ENCODE results near the gene OR4N2. TPM values are rescaled to one million over a fixed set of nuclear protein-coding genes. Genes with fewer than 3 reads are reported as not detected.
"Not testable (repeated sequence)": the region's sequence is repeated elsewhere in the genome, so short reads cannot be mapped to it uniquely, and the experiment has no call there.

OR4N2 gene
- total and polyA plus RNA-seq, 7 experiments from 2014 or later = not detected

GRCh38 chr14:19834203-19834848, 30.8 kb downstream of the OR4N2 start:
- H3K9me3 Mint-ChIP-seq; H3K27me3 ChIP-seq (ENCODE audit: control insufficient read depth in 2 of 2, insufficient read depth in 2 of 2, low read length in 2 of 2); H3K4me1 Mint-ChIP-seq; intact Hi-C loops (cut with micrococcal nuclease); H3K4me3 ChIP-seq (ENCODE audit: low read length); POLR2A ChIA-PET; H3K36me3 Mint-ChIP-seq; H3K4me3 Mint-ChIP-seq; CTCF ChIA-PET; H3K27me3 Mint-ChIP-seq; H3K36me3 ChIP-seq (ENCODE audit: control insufficient read depth in 2 of 3, insufficient read depth in 3 of 3, low read length in 3 of 3); H3K27ac ChIP-seq (ENCODE audit: low read depth, low read length); DNase-seq; ATAC-seq; H3K4me1 ChIP-seq (ENCODE audit: control insufficient read depth in 2 of 2, insufficient read depth in 2 of 2, low read length in 2 of 2); H3K27ac Mint-ChIP-seq: not testable (repeated sequence)
- peaks cover 0 to 13% (median 0%) of the 10 kb centered on the region in 3 experiments for H3K9me3 ChIP-seq (ENCODE audit: control insufficient read depth in 2 of 3, low read length in 3 of 3)

GRCh38 chr14:19838433-19838832, 34.9 kb downstream of the OR4N2 start:
- intact Hi-C loops (cut with micrococcal nuclease) = no loop called here
- no peak for DNase-seq
- no peak for ATAC-seq
- Mint-ChIP-seq H3K27ac (no peak overlapping the region), H3K36me3 (no peaks in the 10 kb centered on the region), H3K27me3 (peaks cover 0 to 6% (median 0%) of the 10 kb centered on the region in 5 donors), H3K9me3 (peaks cover 0 to 2% (median 0%) of the 10 kb centered on the region in 11 donors), H3K4me3 (no peak overlapping the region), H3K4me1 (no peaks in the 10 kb centered on the region)
- POLR2A ChIA-PET = no interaction called here
- no peaks in the 10 kb centered on the region for H3K4me1 ChIP-seq (ENCODE audit: control insufficient read depth in 2 of 2, insufficient read depth in 2 of 2, low read length in 2 of 2)
- no peak overlapping the region for H3K27ac ChIP-seq (ENCODE audit: low read depth, low read length)
- H3K36me3 ChIP-seq (ENCODE audit: control insufficient read depth in 2 of 3, insufficient read depth in 3 of 3, low read length in 3 of 3) = no peaks in the 10 kb centered on the region
- CTCF ChIA-PET = no interaction called here
- H3K27me3 ChIP-seq (ENCODE audit: control insufficient read depth in 2 of 2, insufficient read depth in 2 of 2, low read length in 2 of 2) = no peaks in the 10 kb centered on the region
- no peak overlapping the region for H3K4me3 ChIP-seq (ENCODE audit: low read length)
- H3K9me3 ChIP-seq (ENCODE audit: control insufficient read depth in 2 of 3, low read length in 3 of 3) = peaks cover 0 to 13% (median 0%) of the 10 kb centered on the region in 3 experiments

- Histone ChIP-seq H3K27ac (ENCODE audit: low read depth, low read length) (no peak overlapping the region), H3K4me1 (ENCODE audit: control insufficient read depth in 2 of 2, insufficient read depth in 2 of 2, low read length in 2 of 2) (no peaks in the 10 kb centered on the region), H3K36me3 (ENCODE audit: control insufficient read depth in 2 of 3, insufficient read depth in 3 of 3, low read length in 3 of 3) (no peaks in the 10 kb centered on the region), H3K27me3 (ENCODE audit: control insufficient read depth in 2 of 2, insufficient read depth in 2 of 2, low read length in 2 of 2) (no peaks in the 10 kb centered on the region), H3K9me3 (ENCODE audit: control insufficient read depth in 2 of 3, low read length in 3 of 3) (no peaks in the 10 kb centered on the region), H3K4me3 (ENCODE audit: low read length) (no peak overlapping the region)
- intact Hi-C loops (cut with micrococcal nuclease) = no loop called here
- DNase-seq (no peak), ATAC-seq (no peak)
- ChIA-PET POLR2A (no interaction called here), CTCF (no interaction called here)
- no peaks in the 10 kb centered on the region for H3K36me3 Mint-ChIP-seq
- no peak overlapping the region for H3K27ac Mint-ChIP-seq
- H3K4me3 Mint-ChIP-seq = no peak overlapping the region
- no peaks in the 10 kb centered on the region for H3K4me1 Mint-ChIP-seq
- H3K27me3 Mint-ChIP-seq = peaks cover 0 to 27% (median 9%) of the 10 kb centered on the region in 5 donors
- peaks cover 0 to 14% (median 0%) of the 10 kb centered on the region in 11 donors for H3K9me3 Mint-ChIP-seq
Measured at GRCh38 chr14:19851365-19851764, 47.8 kb downstream of the OR4N2 start.

- H3K27ac Mint-ChIP-seq; H3K4me3 ChIP-seq (ENCODE audit: low read length); H3K9me3 ChIP-seq (ENCODE audit: control insufficient read depth in 2 of 3, low read length in 3 of 3); intact Hi-C loops (cut with micrococcal nuclease); POLR2A ChIA-PET; CTCF ChIA-PET; H3K4me3 Mint-ChIP-seq; H3K4me1 Mint-ChIP-seq; H3K36me3 ChIP-seq (ENCODE audit: control insufficient read depth in 2 of 3, insufficient read depth in 3 of 3, low read length in 3 of 3); H3K27me3 ChIP-seq (ENCODE audit: control insufficient read depth in 2 of 2, insufficient read depth in 2 of 2, low read length in 2 of 2); ATAC-seq; H3K4me1 ChIP-seq (ENCODE audit: control insufficient read depth in 2 of 2, insufficient read depth in 2 of 2, low read length in 2 of 2); H3K27ac ChIP-seq (ENCODE audit: low read depth, low read length); DNase-seq; H3K36me3 Mint-ChIP-seq: not testable (repeated sequence)
- peaks cover 0 to 12% (median 6%) of the 10 kb centered on the region in 5 donors for H3K27me3 Mint-ChIP-seq
- H3K9me3 Mint-ChIP-seq = peaks cover 0 to 12% (median 1%) of the 10 kb centered on the region in 11 donors
Measured at GRCh38 chr14:19866061-19866669, 62.6 kb downstream of the OR4N2 start.

GRCh38 chr14:19873178-19873577, 69.6 kb downstream of the OR4N2 start:
- intact Hi-C loops (cut with micrococcal nuclease) = no loop called here
- ChIA-PET CTCF (no interaction called here), POLR2A (no interaction called here)

GRCh38 chr14:19874842-19875241, 71.3 kb downstream of the OR4N2 start, which contains the start of gene OR4K2:
OR4K2 (plus strand) TSS chr14:19875142; CDS start chr14:19876268, 1,126 bp downstream.
- intact Hi-C loops (cut with micrococcal nuclease) = no loop called here
- peaks cover 0 to 3% (median 0%) of the 10 kb centered on the region in 11 donors for H3K9me3 Mint-ChIP-seq
- no peaks in the 10 kb centered on the region for H3K4me1 Mint-ChIP-seq
- H3K36me3 Mint-ChIP-seq = no peaks in the 10 kb centered on the region
- Histone ChIP-seq H3K4me1 (ENCODE audit: control insufficient read depth in 2 of 2, insufficient read depth in 2 of 2, low read length in 2 of 2) (no peaks in the 10 kb centered on the region), H3K27me3 (ENCODE audit: control insufficient read depth in 2 of 2, insufficient read depth in 2 of 2, low read length in 2 of 2) (no peaks in the 10 kb centered on the region), H3K36me3 (ENCODE audit: control insufficient read depth in 2 of 3, insufficient read depth in 3 of 3, low read length in 3 of 3) (no peaks in the 10 kb centered on the region), H3K4me3 (ENCODE audit: low read length) (no peak within 1 kb of the TSS), H3K9me3 (ENCODE audit: control insufficient read depth in 2 of 3, low read length in 3 of 3) (no peaks in the 10 kb centered on the region), H3K27ac (ENCODE audit: low read depth, low read length) (no peak within 1 kb of the TSS)
- peaks cover 0 to 26% (median 0%) of the 10 kb centered on the region in 5 donors for H3K27me3 Mint-ChIP-seq
- ChIA-PET CTCF (no interaction called here), POLR2A (no interaction called here)
- H3K4me3 Mint-ChIP-seq = no peak within 1 kb of the TSS
- ATAC-seq = no peak
- DNase-seq = no peak
- H3K27ac Mint-ChIP-seq = no peak within 1 kb of the TSS

More at GRCh38 chr14:19873178-19873577, 69.6 kb downstream of the OR4N2 start:
- no peaks in the 10 kb centered on the region for H3K27me3 ChIP-seq (ENCODE audit: control insufficient read depth in 2 of 2, insufficient read depth in 2 of 2, low read length in 2 of 2)
- no peak for ATAC-seq
- H3K27ac Mint-ChIP-seq = no peak overlapping the region
- no peaks in the 10 kb centered on the region for H3K9me3 Mint-ChIP-seq
- no peaks in the 10 kb centered on the region for H3K4me1 ChIP-seq (ENCODE audit: control insufficient read depth in 2 of 2, insufficient read depth in 2 of 2, low read length in 2 of 2)
- H3K27me3 Mint-ChIP-seq = peaks cover 0 to 22% (median 0%) of the 10 kb centered on the region in 5 donors
- no peak for DNase-seq
- no peak overlapping the region for H3K4me3 ChIP-seq (ENCODE audit: low read length)
- H3K4me1 Mint-ChIP-seq = no peaks in the 10 kb centered on the region
- no peaks in the 10 kb centered on the region for H3K36me3 ChIP-seq (ENCODE audit: control insufficient read depth in 2 of 3, insufficient read depth in 3 of 3, low read length in 3 of 3)
- H3K4me3 Mint-ChIP-seq = no peak overlapping the region
- H3K36me3 Mint-ChIP-seq = no peaks in the 10 kb centered on the region
- H3K9me3 ChIP-seq (ENCODE audit: control insufficient read depth in 2 of 3, low read length in 3 of 3) = no peaks in the 10 kb centered on the region
- no peak overlapping the region for H3K27ac ChIP-seq (ENCODE audit: low read depth, low read length)

Measured in naive thymus-derived CD4-positive, alpha-beta T cell (primary cell).